SJCRH30 (cell line): ENCODE data around the gene CDK19. TPM values are rescaled to one million over a fixed set of nuclear protein-coding genes. Genes with fewer than 3 reads are reported as not detected.

Experiments used
- DNase-seq, 2 experiments: peaks; one replicate each; pipeline ENCODE4 v3.0.0-alpha.2; 2015 to 2020
- H3K27ac ChIP-seq: fragments of 250-450 bp; sonication (Bioruptor Pico); 2 replicates; pipeline ENCODE4 v1.5.1; 2020; ENCODE audit warnings: mild to moderate bottlenecking, moderate library complexity
- H3K27me3 ChIP-seq: fragments of 250-450 bp; sonication (Bioruptor Pico); 2 replicates; pipeline ENCODE4 v1.5.1; 2020; ENCODE audit warnings: mild to moderate bottlenecking, moderate library complexity
- H3K36me3 ChIP-seq: fragments of 250-450 bp; sonication (Bioruptor Pico); 2 replicates; pipeline ENCODE4 v1.5.1; 2020; ENCODE audit warnings: mild to moderate bottlenecking, moderate library complexity
- H3K4me1 ChIP-seq: fragments of 250-450 bp; sonication (Bioruptor Pico); 2 replicates; pipeline ENCODE4 v1.5.1; 2020; ENCODE audit warnings: mild to moderate bottlenecking, moderate library complexity
- H3K4me3 ChIP-seq: fragments of 250-450 bp; sonication (Bioruptor Pico); 2 replicates; pipeline ENCODE4 v1.5.1; 2020; ENCODE audit warnings: mild to moderate bottlenecking, moderate library complexity
- H3K9me3 ChIP-seq: fragments of 250-450 bp; sonication (Bioruptor Pico); replicated peaks from 2 replicates; pipeline ENCODE4 v1.5.1; 2020; ENCODE audit warnings: mild to moderate bottlenecking, moderate library complexity
- total RNA-seq: library from RNA; depleted of rRNA; stranded (reverse); fragments of >200 nt; shearing (Covaris generic); gene quantifications from 2 replicates; pipeline ENCODE4 v1.2.3, GENCODE V29; 2014

Gene CDK19
- total RNA-seq, 1 experiment from 2014 or later, result 22.2 TPM

DNA sequence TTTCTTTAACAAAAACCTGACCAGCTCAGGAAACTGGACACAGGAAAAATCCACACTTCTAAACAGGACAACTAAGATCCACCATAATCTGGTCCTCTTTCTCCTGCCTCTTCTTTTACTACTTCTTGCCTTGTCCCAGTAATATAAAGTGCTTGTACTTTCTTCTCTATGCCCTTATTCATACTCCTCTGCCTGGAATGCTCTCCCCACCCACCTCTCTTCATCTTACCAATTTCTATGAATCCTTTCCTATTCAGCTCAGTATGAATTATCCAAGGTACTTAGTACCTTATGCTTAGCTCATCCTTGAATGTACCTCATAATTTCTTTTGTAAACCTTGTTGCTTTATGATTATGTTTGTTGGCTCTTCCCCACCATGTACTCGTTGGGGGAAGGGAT is 159.4 kb downstream of the CDK19 start:
- no peaks in the 10 kb centered on the region for H3K36me3 ChIP-seq
- no peak for DNase-seq
- no peak overlapping the region for H3K27ac ChIP-seq
- H3K4me3 ChIP-seq, result no peak overlapping the region
- H3K27me3 ChIP-seq, result no peaks in the 10 kb centered on the region
- H3K4me1 ChIP-seq, result no peaks in the 10 kb centered on the region
- H3K9me3 ChIP-seq, result no peaks in the 10 kb centered on the region

DNA sequence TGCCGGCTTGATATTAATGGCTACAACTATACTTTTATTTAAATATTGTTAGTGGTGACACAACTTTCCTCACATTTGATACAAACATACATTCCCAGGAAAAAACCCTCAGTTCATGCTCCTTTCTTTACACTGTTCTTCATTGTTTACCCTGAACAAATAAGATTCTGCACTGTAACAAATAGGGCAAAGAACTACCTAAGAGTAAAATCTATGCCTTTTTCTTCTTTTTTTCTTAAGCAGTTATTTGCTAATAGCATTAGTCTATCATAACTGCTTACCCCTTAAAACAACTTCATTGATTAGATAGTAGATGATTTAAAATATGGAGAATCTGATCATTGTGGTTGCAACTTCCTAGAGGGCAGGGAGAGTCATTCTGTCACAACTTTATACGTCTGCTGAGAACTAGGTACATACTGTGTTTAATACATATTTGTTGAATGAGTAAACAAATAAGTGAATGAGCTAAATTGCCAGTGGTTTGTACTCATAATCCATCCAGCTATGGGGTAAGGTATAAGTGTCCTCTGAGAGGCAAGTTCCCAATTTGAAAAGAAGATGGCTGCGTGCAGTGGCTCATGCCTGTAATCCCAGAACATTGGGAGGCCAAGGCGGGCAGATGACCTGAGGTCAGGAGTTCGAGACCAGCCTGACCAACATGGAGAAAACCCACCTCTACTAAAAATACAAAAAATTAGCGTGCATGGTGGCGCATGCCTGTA is 161.0 kb downstream of the CDK19 start:
- no peak for DNase-seq
- Histone ChIP-seq H3K9me3 (no peaks in the 10 kb centered on the region), H3K4me3 (no peak overlapping the region), H3K36me3 (no peaks in the 10 kb centered on the region), H3K27ac (no peak overlapping the region), H3K27me3 (no peaks in the 10 kb centered on the region), H3K4me1 (no peaks in the 10 kb centered on the region)

DNA sequence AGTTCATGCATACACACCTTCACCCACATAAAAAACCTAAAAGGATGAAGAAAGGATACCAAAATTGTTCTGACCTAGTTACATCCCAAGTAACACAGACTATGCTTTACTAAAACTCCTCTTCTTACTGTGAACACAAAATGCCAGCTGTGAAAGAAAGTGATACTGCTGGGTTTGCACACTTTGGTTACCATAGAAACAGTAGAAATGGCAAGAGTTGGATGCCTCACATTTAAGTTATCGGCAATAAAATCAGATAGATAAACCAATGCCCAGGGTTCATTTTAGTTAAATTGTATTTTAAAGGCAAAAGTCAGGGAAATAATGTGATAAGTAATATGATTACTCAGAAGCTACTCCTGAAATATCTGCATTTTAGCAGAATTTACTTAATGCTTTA is 161.9 kb downstream of the CDK19 start:
- DNase-seq, result no peak
- H3K9me3 ChIP-seq, result no peaks in the 10 kb centered on the region
- no peaks in the 10 kb centered on the region for H3K36me3 ChIP-seq
- H3K4me3 ChIP-seq, result no peak overlapping the region
- no peaks in the 10 kb centered on the region for H3K27me3 ChIP-seq
- no peak overlapping the region for H3K27ac ChIP-seq
- H3K4me1 ChIP-seq, result no peaks in the 10 kb centered on the region

DNA sequence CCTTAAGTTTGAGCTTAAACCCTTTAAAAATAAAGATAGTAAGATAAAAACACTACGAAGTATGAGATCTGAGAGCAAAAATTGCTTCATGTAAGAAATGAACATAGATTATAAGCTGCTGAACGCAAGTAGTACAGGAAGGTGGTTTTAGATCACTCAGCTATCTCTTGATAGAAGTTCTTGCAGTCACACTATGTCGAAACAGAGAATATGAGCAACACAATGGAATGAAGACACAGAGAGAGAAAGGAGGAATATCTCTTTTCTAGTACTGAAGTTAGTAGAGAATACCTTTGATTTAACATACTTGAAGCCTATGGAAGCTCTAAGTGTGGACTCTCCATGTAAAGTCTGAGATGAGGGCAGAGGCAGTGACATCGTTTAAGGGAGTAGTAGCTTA is 162.7 kb downstream of the CDK19 start:
- no peaks in the 10 kb centered on the region for H3K4me1 ChIP-seq
- H3K27me3 ChIP-seq, result no peaks in the 10 kb centered on the region
- H3K36me3 ChIP-seq, result no peaks in the 10 kb centered on the region
- H3K4me3 ChIP-seq, result no peak overlapping the region
- no peaks in the 10 kb centered on the region for H3K9me3 ChIP-seq
- H3K27ac ChIP-seq, result no peak overlapping the region
- DNase-seq, result no peak

DNA sequence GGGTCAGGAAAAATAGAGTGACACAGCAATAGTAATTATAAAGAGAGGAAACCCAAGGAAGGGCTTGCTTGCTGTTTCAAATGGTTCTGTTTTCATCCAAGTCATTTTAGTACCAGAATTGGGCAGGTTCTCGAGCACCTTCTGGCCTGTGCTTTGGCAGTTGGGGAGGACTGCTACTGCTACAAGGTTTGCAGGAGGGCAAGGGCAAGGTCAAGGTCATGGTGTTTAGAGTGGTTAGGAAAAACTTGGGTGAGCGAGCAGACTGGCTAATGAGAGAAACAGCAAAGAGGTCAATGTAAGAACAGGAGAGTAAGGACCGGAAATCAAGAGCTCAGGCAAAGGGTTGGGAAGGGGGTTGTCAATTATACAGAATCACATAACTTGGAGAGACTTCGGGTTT is 164.5 kb downstream of the CDK19 start:
- no peaks in the 10 kb centered on the region for H3K4me1 ChIP-seq
- H3K27me3 ChIP-seq, result no peaks in the 10 kb centered on the region
- no peaks in the 10 kb centered on the region for H3K9me3 ChIP-seq
- no peak for DNase-seq
- no peak overlapping the region for H3K4me3 ChIP-seq
- H3K36me3 ChIP-seq, result no peaks in the 10 kb centered on the region; the same call in 1 of the 2 replicates
- no peak overlapping the region for H3K27ac ChIP-seq

DNA sequence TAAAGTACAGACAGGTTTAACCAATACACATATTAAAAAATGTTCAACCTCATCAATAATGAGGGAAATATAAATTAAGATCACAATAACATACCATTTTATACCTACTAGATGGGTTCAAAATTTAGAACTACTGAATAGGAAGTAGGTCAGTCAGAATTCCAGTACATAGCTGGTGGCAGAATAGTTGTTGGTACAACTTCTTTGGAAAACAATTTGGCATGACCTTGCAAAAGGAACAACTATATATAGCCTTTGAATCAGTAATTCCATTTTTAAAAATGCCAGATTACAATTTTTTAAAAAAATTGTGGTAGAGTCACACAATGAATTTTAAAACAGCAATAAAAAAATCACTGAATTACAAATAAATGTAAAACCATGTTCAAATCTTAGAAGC is 165.6 kb downstream of the CDK19 start:
- Histone ChIP-seq H3K9me3 (no peaks in the 10 kb centered on the region), H3K27me3 (no peaks in the 10 kb centered on the region), H3K36me3 (no peaks in the 10 kb centered on the region; the same call in 1 of the 2 replicates), H3K4me1 (no peaks in the 10 kb centered on the region), H3K27ac (no peak overlapping the region), H3K4me3 (no peak overlapping the region)
- DNase-seq, result no peak

DNA sequence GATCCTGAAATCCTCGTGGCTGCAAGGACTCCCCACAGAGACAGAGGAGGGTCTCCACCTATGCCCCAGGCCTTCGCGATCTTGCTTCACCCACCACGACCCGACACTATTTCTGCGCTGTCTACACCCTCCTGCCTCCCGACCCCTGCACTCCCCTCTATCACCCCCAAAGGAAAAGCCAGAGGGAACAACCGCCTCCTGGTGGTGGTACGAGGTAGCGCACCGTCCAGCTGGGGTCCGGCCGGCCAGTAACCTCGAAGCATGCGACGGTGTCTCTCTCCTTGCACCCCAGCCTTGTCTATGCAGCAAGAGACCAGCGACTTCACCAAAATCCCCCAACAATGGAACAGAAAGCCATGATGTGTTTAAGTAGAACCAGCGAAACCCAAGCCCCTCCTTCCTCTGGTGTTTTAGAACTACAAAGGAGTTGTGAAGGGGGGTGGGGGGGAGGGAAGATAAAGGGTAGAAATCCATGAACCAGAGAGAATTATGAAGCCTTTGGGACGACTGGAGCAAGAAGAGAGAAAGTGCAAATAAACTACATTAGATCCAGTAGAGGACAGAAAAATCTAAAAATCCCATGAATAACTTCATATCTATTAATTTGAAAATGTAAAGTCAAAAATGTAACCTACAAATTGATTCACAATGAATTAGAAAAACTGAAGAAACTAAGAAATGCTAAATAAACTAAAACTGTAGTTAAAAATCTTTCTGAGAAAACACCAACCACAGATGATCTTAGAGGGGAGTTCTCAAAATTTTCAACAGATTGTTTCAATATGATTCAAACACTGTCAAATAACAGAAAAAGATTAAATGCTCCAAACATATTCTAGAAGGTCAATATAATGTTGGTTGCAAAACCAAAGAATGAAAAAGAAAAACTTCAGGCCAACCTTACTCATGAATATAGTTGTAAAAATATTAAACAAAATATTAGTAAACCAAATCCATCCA is 168.0 kb downstream of the CDK19 start:
- no peak for DNase-seq
- no peaks in the 10 kb centered on the region for H3K9me3 ChIP-seq
- H3K27me3 ChIP-seq, result no peaks in the 10 kb centered on the region
- no peaks in the 10 kb centered on the region; the same call in 1 of the 2 replicates for H3K36me3 ChIP-seq
- H3K4me1 ChIP-seq, result no peaks in the 10 kb centered on the region
- H3K4me3 ChIP-seq, result no peak overlapping the region
- no peak overlapping the region for H3K27ac ChIP-seq

DNA sequence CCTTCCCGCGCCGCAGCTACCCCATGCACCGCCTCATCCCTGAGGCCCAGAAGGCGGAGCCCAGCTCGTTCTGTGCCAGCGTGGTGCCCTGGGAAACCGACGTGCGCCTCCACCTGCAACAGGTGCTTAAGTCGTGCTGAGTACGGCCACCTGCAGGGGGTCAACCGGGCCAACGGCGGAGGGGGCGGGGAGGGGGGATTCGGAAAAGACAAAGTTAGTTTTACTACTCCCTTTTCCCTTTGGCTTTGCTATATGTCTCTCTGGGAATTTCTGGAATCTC is 168.9 kb downstream of the CDK19 start:
- Histone ChIP-seq H3K27me3 (no peaks in the 10 kb centered on the region), H3K4me3 (no peak overlapping the region), H3K9me3 (no peaks in the 10 kb centered on the region), H3K27ac (no peak overlapping the region), H3K4me1 (no peaks in the 10 kb centered on the region), H3K36me3 (no peaks in the 10 kb centered on the region; the same call in 1 of the 2 replicates)
- DNase-seq, result no peak

DNA sequence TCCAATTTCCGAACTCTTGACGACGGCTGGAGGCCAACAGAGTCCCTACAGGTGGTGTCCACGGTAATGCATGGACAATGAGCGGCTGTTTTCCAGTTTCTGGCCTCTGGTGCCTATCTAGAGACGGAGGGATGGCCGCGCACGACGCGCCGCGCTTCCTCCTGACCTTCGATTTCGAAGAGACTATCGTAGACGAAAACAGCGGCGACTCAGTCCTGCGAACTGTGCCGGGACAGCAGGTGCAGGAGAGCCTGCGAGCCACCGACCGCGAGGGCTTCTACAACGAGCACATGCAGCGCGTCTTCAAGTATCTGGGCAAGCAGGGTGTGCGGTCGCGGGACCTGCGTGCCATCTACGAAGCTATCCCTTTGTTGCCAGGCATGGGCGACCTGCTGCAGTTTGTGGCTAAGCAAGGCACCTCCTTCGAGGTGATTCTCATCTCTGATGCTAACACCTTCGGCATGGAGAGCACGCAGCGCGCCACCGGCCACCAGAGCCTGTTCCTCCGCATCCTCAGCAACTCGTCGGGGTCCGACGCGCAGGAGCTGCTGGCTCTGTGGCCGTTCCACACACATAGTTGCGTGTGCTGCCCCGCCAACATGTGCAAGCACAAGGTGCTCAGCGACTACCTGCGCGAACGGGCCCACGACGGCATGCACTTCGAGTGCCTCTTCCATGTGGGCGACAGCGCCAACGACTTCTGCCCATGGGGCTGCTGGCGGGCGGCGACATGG is 169.4 kb downstream of the CDK19 start:
- Histone ChIP-seq H3K27ac (no peak overlapping the region), H3K27me3 (no peaks in the 10 kb centered on the region), H3K36me3 (no peaks in the 10 kb centered on the region; the same call in 1 of the 2 replicates), H3K4me1 (no peaks in the 10 kb centered on the region), H3K4me3 (no peak overlapping the region), H3K9me3 (no peaks in the 10 kb centered on the region)
- DNase-seq, result no peak

DNA sequence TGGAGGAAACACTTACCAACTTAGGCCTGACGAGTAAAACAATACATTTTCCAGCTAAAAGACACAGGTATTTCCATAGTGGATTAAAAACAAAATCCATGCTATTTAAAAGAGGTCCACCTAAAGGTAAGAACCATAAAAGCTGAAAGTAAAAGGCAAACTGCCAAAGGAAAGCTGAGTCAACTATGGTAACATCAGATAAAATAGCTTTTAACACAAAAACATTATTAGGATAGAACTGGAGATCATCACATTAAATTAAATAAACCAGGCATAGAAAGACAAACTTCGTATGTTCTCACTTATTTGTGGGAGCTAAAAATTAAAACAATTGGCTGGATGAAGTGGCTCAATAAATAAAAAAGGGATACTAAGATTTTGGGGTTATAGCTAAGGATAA is 172.1 kb downstream of the CDK19 start:
- Histone ChIP-seq H3K4me3 (no peak overlapping the region), H3K27ac (no peak overlapping the region), H3K36me3 (no peaks in the 10 kb centered on the region; the same call in 1 of the 2 replicates), H3K9me3 (no peaks in the 10 kb centered on the region), H3K27me3 (no peaks in the 10 kb centered on the region), H3K4me1 (no peaks in the 10 kb centered on the region)
- no peak for DNase-seq

DNA sequence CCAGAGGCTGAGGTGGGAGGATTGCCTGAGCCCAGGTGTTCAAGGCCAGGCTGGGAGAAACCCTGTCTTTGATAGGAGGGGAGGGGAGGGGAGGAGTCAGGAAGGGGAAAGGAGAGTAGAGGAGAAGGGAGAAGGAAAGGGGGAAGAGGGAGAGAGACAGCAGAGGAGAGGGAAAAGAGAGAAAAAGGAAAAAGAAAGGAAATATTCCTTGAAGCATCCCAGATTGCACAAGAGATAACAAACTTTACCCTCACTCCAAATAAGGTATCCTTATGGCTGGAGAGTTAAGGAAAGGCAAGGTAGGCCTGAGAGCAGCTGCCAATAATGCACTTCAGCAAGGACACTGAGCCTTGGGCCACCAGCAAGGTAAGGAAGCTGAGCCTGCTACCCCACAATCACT is 172.6 kb downstream of the CDK19 start:
- no peak for DNase-seq
- H3K36me3 ChIP-seq, result no peaks in the 10 kb centered on the region; the same call in 1 of the 2 replicates
- H3K27ac ChIP-seq, result no peak overlapping the region
- H3K9me3 ChIP-seq, result no peaks in the 10 kb centered on the region
- H3K27me3 ChIP-seq, result no peaks in the 10 kb centered on the region
- no peaks in the 10 kb centered on the region for H3K4me1 ChIP-seq
- H3K4me3 ChIP-seq, result no peak overlapping the region

DNA sequence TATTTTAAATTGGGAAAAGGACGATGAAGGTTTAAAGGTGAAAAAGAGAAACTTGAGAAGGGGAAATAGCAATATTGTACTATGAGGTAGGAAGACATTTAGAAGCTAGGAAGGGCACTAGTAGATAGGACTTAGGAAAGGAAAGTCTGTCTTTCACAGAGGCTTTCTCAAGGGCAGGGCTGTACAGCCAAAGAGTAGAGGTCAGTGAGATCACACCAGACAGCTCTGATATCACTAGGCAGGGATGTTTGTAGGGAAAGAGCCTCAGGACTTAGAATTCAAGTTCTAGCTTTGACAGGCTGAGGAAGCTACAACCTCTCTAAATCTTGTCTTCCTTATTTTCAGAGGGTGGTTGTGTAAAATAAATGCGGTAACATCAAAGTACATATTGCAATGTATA is 178.5 kb downstream of the CDK19 start:
- Histone ChIP-seq H3K4me3 (no peak overlapping the region), H3K36me3 (no peaks in the 10 kb centered on the region), H3K27me3 (no peaks in the 10 kb centered on the region), H3K9me3 (no peaks in the 10 kb centered on the region), H3K4me1 (no peaks in the 10 kb centered on the region), H3K27ac (no peak overlapping the region)
- DNase-seq, result no peak

DNA sequence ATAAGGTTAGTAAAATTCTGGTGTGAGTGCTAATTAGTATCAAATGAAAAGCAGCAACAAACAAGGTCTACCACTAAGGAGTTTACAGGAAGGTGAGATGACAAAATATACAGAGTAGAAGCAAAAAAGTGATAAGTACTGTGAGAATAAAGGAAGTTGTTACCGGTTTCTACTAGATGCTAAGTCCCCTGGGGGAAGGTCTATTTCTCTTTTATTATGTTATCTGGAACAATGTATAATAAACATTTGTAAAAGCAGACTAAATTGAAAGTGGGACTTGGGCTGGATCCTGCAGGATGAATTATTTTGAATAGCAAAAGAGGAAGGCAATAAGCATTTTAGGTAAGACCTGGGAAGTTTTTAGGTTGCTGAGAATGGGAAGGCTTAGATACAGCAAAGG is 180.2 kb downstream of the CDK19 start:
- Histone ChIP-seq H3K36me3 (no peaks in the 10 kb centered on the region), H3K9me3 (no peaks in the 10 kb centered on the region), H3K4me1 (no peaks in the 10 kb centered on the region), H3K27ac (no peak overlapping the region), H3K4me3 (no peak overlapping the region), H3K27me3 (no peaks in the 10 kb centered on the region)
- DNase-seq, result no peak

DNA sequence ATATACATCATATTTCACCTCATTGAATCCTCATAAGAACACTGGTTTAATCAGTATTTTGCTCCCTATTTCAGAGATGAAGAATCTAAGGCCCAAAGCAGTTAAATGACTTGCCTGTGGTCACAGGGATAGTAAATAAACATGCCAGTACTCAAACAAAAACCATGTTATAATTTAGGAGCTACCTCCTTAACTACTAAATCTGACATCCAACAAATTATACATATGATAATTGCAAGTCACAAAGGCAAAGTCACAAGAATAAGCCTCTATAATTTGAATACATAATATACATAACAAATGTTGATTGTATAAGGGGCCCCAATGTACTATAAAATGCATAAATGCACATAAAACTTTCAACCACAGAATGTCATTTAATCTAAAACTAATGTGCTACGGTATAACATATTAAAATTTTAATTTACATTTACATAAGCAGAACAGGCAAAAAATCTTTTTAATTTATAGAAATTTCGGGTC is 181.5 kb downstream of the CDK19 start:
- no peak overlapping the region for H3K4me3 ChIP-seq
- no peaks in the 10 kb centered on the region for H3K27me3 ChIP-seq
- no peaks in the 10 kb centered on the region for H3K4me1 ChIP-seq
- no peaks in the 10 kb centered on the region for H3K36me3 ChIP-seq
- no peak overlapping the region for H3K27ac ChIP-seq
- no peaks in the 10 kb centered on the region for H3K9me3 ChIP-seq
- no peak for DNase-seq

DNA sequence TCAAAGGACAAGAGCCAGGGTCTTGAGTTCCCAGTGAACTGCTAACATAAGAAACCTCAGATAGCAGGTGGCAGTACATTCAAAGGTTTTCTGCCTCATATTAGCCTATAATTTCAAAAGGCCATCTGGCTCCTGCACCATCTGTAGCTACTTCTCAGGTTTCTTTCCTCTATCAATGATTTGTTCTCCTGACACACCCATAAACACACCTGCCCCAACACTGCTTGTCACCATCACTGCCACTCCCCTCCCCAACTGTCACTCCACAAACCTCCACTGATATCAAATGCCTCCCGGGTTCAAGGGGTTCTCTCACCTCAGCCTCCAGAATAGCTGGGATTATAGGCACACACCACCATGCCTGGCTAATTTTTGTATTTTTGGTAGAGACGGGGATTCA is 186.1 kb downstream of the CDK19 start:
- Histone ChIP-seq H3K36me3 (no peaks in the 10 kb centered on the region), H3K4me1 (no peaks in the 10 kb centered on the region), H3K9me3 (no peaks in the 10 kb centered on the region), H3K4me3 (no peak overlapping the region), H3K27ac (no peak overlapping the region), H3K27me3 (no peaks in the 10 kb centered on the region)
- no peak for DNase-seq
